Measurements from ENCODE around the gene TSPYL4. TPM values are rescaled to one million over a fixed set of nuclear protein-coding genes. Genes with fewer than 3 reads are reported as not detected.

TSPYL4 gene
- total RNA-seq, 2 experiments from 2014 or later = 16.9 TPM

- POLR2A ChIA-PET = no interaction called here
- H3K4me1 Mint-ChIP-seq = peaks cover 21% of the 10 kb centered on the region
- no peaks in the 10 kb centered on the region for H3K9me3 Mint-ChIP-seq
- CTCF ChIA-PET = no interaction called here
- no peak overlapping the region for H3K27ac Mint-ChIP-seq
- H3K27me3 Mint-ChIP-seq = no peaks in the 10 kb centered on the region
- peaks cover 12% of the 10 kb centered on the region for H3K36me3 Mint-ChIP-seq (ENCODE audit: low read depth)
- DNase-seq = no peak
- no peak overlapping the region for H3K4me3 Mint-ChIP-seq
Measured at GRCh38 chr6:116247285-116247684, 6.6 kb downstream of the TSPYL4 start.

- no peak overlapping the region for H3K4me3 Mint-ChIP-seq
- H3K9me3 Mint-ChIP-seq = no peaks in the 10 kb centered on the region
- H3K4me1 Mint-ChIP-seq = peaks cover 18% of the 10 kb centered on the region
- H3K27me3 Mint-ChIP-seq = no peaks in the 10 kb centered on the region
- DNase-seq = no peak
- H3K27ac Mint-ChIP-seq = no peak overlapping the region
- peaks cover 12% of the 10 kb centered on the region for H3K36me3 Mint-ChIP-seq (ENCODE audit: low read depth)
- POLR2A ChIA-PET = interaction anchor here (1.0 to 1.5 kb wide), 2 partner anchors 8 to 33 kb away, joined by 4 read pairs; partner anchors contain the start of gene TSPYL4
- CTCF ChIA-PET = interaction anchor here (1.1 kb wide), 1 partner anchor 8 kb away, joined by 5 read pairs; the partner anchor contains the start of gene TSPYL4
Measured at GRCh38 chr6:116246089-116246488, 7.8 kb downstream of the TSPYL4 start.

GRCh38 chr6:116244284-116244683 is 9.6 kb downstream of the TSPYL4 start:
- POLR2A ChIA-PET = interaction anchor here (1.7 kb wide), 1 partner anchor 9 kb away, joined by 4 read pairs; no protein-coding TSS in a partner anchor

GRCh38 chr6:116239856-116240255 is 14.0 kb downstream of the TSPYL4 start:
- no peak overlapping the region for H3K4me3 Mint-ChIP-seq
- H3K4me1 Mint-ChIP-seq = no peaks in the 10 kb centered on the region
- no peak overlapping the region for H3K27ac Mint-ChIP-seq
- no peaks in the 10 kb centered on the region for H3K9me3 Mint-ChIP-seq
- CTCF ChIA-PET = no interaction called here
- peaks cover 4% of the 10 kb centered on the region for H3K36me3 Mint-ChIP-seq (ENCODE audit: low read depth)
- POLR2A ChIA-PET = no interaction called here
- no peak for DNase-seq
- no peaks in the 10 kb centered on the region for H3K27me3 Mint-ChIP-seq

More at GRCh38 chr6:116244284-116244683, 9.6 kb downstream of the TSPYL4 start:
- Mint-ChIP-seq H3K4me3 (no peak overlapping the region), H3K27me3 (no peaks in the 10 kb centered on the region), H3K4me1 (peaks cover 5% of the 10 kb centered on the region), H3K36me3 (ENCODE audit: low read depth) (peaks cover 4% of the 10 kb centered on the region), H3K27ac (no peak overlapping the region), H3K9me3 (no peaks in the 10 kb centered on the region)
- CTCF ChIA-PET = no interaction called here
- DNase-seq = no peak

- no peak for DNase-seq
- no peak overlapping the region for H3K4me3 Mint-ChIP-seq
- no peak overlapping the region for H3K27ac Mint-ChIP-seq
- peaks cover 2% of the 10 kb centered on the region for H3K36me3 Mint-ChIP-seq (ENCODE audit: low read depth)
- no peaks in the 10 kb centered on the region for H3K27me3 Mint-ChIP-seq
- no peaks in the 10 kb centered on the region for H3K9me3 Mint-ChIP-seq
- POLR2A ChIA-PET = interaction anchor here (1.4 kb wide), 1 partner anchor 12 kb away, joined by 4 read pairs; no protein-coding TSS in a partner anchor
- no peaks in the 10 kb centered on the region for H3K4me1 Mint-ChIP-seq
- CTCF ChIA-PET = no interaction called here
Measured at GRCh38 chr6:116239256-116239655, 14.6 kb downstream of the TSPYL4 start.

- Mint-ChIP-seq H3K4me3 (no peak overlapping the region), H3K36me3 (ENCODE audit: low read depth) (no peaks in the 10 kb centered on the region), H3K9me3 (no peaks in the 10 kb centered on the region), H3K27me3 (no peaks in the 10 kb centered on the region), H3K4me1 (no peaks in the 10 kb centered on the region), H3K27ac (no peak overlapping the region)
- ChIA-PET POLR2A (interaction anchor here (1.4 kb wide), 1 partner anchor 14 kb away, joined by 4 read pairs; no protein-coding TSS in a partner anchor), CTCF (interaction anchor here (1.1 kb wide), 1 partner anchor 30 kb away, joined by 8 read pairs; no protein-coding TSS in a partner anchor)
- DNase-seq = no peak
Measured at GRCh38 chr6:116238083-116238482, 15.8 kb downstream of the TSPYL4 start.

GRCh38 chr6:116234689-116235088 is 19.2 kb downstream of the TSPYL4 start:
- Mint-ChIP-seq H3K27me3 (no peaks in the 10 kb centered on the region), H3K4me1 (no peaks in the 10 kb centered on the region), H3K36me3 (ENCODE audit: low read depth) (no peaks in the 10 kb centered on the region), H3K27ac (no peak overlapping the region), H3K9me3 (no peaks in the 10 kb centered on the region), H3K4me3 (no peak overlapping the region)
- CTCF ChIA-PET = no interaction called here
- DNase-seq = no peak
- POLR2A ChIA-PET = no interaction called here

- H3K27ac Mint-ChIP-seq = no peak overlapping the region
- ChIA-PET CTCF (interaction anchor here (1.1 kb wide), 1 partner anchor 11 kb away, joined by 6 read pairs; no protein-coding TSS in a partner anchor), POLR2A (no interaction called here)
- no peaks in the 10 kb centered on the region for H3K4me1 Mint-ChIP-seq
- no peaks in the 10 kb centered on the region for H3K36me3 Mint-ChIP-seq (ENCODE audit: low read depth)
- DNase-seq = peak; percentile 33
- H3K4me3 Mint-ChIP-seq = no peak overlapping the region
- H3K9me3 Mint-ChIP-seq = no peaks in the 10 kb centered on the region
- no peaks in the 10 kb centered on the region for H3K27me3 Mint-ChIP-seq
Measured at GRCh38 chr6:116229287-116229913, 24.5 kb downstream of the TSPYL4 start.

GRCh38 chr6:116223355-116223754 is 30.5 kb downstream of the TSPYL4 start:
- Mint-ChIP-seq H3K36me3 (ENCODE audit: low read depth) (no peaks in the 10 kb centered on the region), H3K27me3 (no peaks in the 10 kb centered on the region), H3K4me3 (no peak overlapping the region), H3K27ac (no peak overlapping the region), H3K9me3 (no peaks in the 10 kb centered on the region), H3K4me1 (no peaks in the 10 kb centered on the region)
- no peak for DNase-seq
- CTCF ChIA-PET = interaction anchor here (0.7 to 1.6 kb wide), 2 partner anchors 9 to 13 kb away, joined by 3 to 4 read pairs; no protein-coding TSS in a partner anchor
- POLR2A ChIA-PET = no interaction called here

GRCh38 chr6:116221911-116222310 is 32.0 kb downstream of the TSPYL4 start:
- CTCF ChIA-PET = interaction anchor here (1.6 kb wide), 1 partner anchor 12 kb away, joined by 4 read pairs; no protein-coding TSS in a partner anchor
- H3K4me3 Mint-ChIP-seq = no peak overlapping the region

GRCh38 chr6:116221067-116221466 is 32.8 kb downstream of the TSPYL4 start:
- ChIA-PET POLR2A (no interaction called here), CTCF (no interaction called here)
- DNase-seq = no peak
- Mint-ChIP-seq H3K36me3 (ENCODE audit: low read depth) (no peaks in the 10 kb centered on the region), H3K4me3 (no peak overlapping the region), H3K27me3 (no peaks in the 10 kb centered on the region), H3K27ac (no peak overlapping the region), H3K9me3 (no peaks in the 10 kb centered on the region), H3K4me1 (no peaks in the 10 kb centered on the region)

More at GRCh38 chr6:116221911-116222310, 32.0 kb downstream of the TSPYL4 start:
- Mint-ChIP-seq H3K27ac (no peak overlapping the region), H3K36me3 (ENCODE audit: low read depth) (no peaks in the 10 kb centered on the region), H3K27me3 (no peaks in the 10 kb centered on the region), H3K4me1 (no peaks in the 10 kb centered on the region), H3K9me3 (no peaks in the 10 kb centered on the region)
- POLR2A ChIA-PET = no interaction called here
- DNase-seq = no peak

- Mint-ChIP-seq H3K9me3 (no peaks in the 10 kb centered on the region), H3K27ac (no peak overlapping the region), H3K4me1 (no peaks in the 10 kb centered on the region), H3K4me3 (no peak overlapping the region), H3K27me3 (no peaks in the 10 kb centered on the region), H3K36me3 (ENCODE audit: low read depth) (no peaks in the 10 kb centered on the region)
- ChIA-PET POLR2A (interaction anchor here (1.4 kb wide), 1 partner anchor 60 kb away, joined by 4 read pairs; no protein-coding TSS in a partner anchor), CTCF (interaction anchor here (1.1 to 1.9 kb wide), 6 partner anchors 9 to 69 kb away, joined by 3 to 6 read pairs (median 4); no protein-coding TSS in a partner anchor)
- DNase-seq = no peak
Measured at GRCh38 chr6:116218866-116219265, 35.0 kb downstream of the TSPYL4 start.

GRCh38 chr6:116218172-116218633 is 35.7 kb downstream of the TSPYL4 start:
- Mint-ChIP-seq H3K27me3 (no peaks in the 10 kb centered on the region), H3K9me3 (no peaks in the 10 kb centered on the region), H3K4me3 (no peak overlapping the region), H3K27ac (no peak overlapping the region), H3K36me3 (ENCODE audit: low read depth) (no peaks in the 10 kb centered on the region), H3K4me1 (no peaks in the 10 kb centered on the region)
- ChIA-PET CTCF (interaction anchor here (0.7 to 2.2 kb wide), 13 partner anchors 9 to 314 kb away, joined by 3 to 10 read pairs (median 4); partner anchors contain the start of genes NT5DC1 and TSPYL4), POLR2A (interaction anchor here (1.4 kb wide), 1 partner anchor 61 kb away, joined by 4 read pairs; no protein-coding TSS in a partner anchor)
- DNase-seq = no peak

Data from activated CD4-positive, alpha-beta memory T cell treated with anti-CD3 and anti-CD28 coated beads, Interleukin-2, amount 10 ng/mL, durations not matched to agents 7 days and 5 days (primary cell).